GM23338 (cell line): ENCODE results near the gene FAM53B. TPM values are rescaled to one million over a fixed set of nuclear protein-coding genes. Genes with fewer than 3 reads are reported as not detected.

Experiments
- ATAC-seq: fragments of 200-7000 bp; cut with Tn5 transposase; 3 replicates; pipeline ENCODE4 v1.9.1; 2020
- DNase-seq: peaks from one replicate; pipeline ENCODE4 v3.0.0-alpha.2; 2015; ENCODE audit warnings: low spot score
- H2AFZ ChIP-seq: fragments of 200-600 bp; sonication (generic); 2 replicates; pipeline ENCODE4 v1.8.0; 2016; ENCODE audit warnings: antibody characterized with exemption, mild to moderate bottlenecking, moderate library complexity
- H3F3A ChIP-seq: fragments of 200-600 bp; sonication (generic); replicated peaks from 2 replicates; pipeline ENCODE4 v1.8.0; 2017; ENCODE audit warnings: antibody characterized with exemption, mixed run types, low read depth
- H3K27ac ChIP-seq: fragments of 200-600 bp; sonication (generic); 2 replicates; pipeline ENCODE4 v1.6.1; 2016; ENCODE audit warnings: low read depth
- H3K27me3 ChIP-seq: fragments of 200-600 bp; sonication (generic); 2 replicates; pipeline ENCODE4 v1.8.0; 2016; ENCODE audit warnings: mild to moderate bottlenecking, mixed run types, moderate library complexity; ENCODE audit not compliant: insufficient read depth
- H3K36me3 ChIP-seq: fragments of 200-600 bp; sonication (generic); 2 replicates; pipeline ENCODE4 v1.8.0; 2016; ENCODE audit warnings: mild to moderate bottlenecking; ENCODE audit not compliant: insufficient read depth
- H3K4me1 ChIP-seq: fragments of 200-600 bp; sonication (generic); 2 replicates; pipeline ENCODE4 v1.8.0; 2016; ENCODE audit warnings: mild to moderate bottlenecking, moderate library complexity; ENCODE audit not compliant: insufficient read depth
- H3K4me2 ChIP-seq: fragments of 200-600 bp; sonication (generic); 2 replicates; pipeline ENCODE4 v1.7.1; 2017; ENCODE audit warnings: mixed run types
- H3K4me3 ChIP-seq: fragments of 200-600 bp; sonication (generic); 2 replicates; pipeline ENCODE4 v1.6.1; 2016; ENCODE audit warnings: mixed run types
- H3K79me2 ChIP-seq: fragments of 200-600 bp; sonication (generic); replicated peaks from 2 replicates; pipeline ENCODE4 v1.8.0; 2017; ENCODE audit warnings: mild to moderate bottlenecking; ENCODE audit not compliant: insufficient read depth
- H3K9me2 ChIP-seq: fragments of 200-600 bp; sonication (generic); 2 replicates; pipeline ENCODE4 v1.8.0; 2017; ENCODE audit not compliant: insufficient read depth
- H4K20me1 ChIP-seq: fragments of 200-600 bp; sonication (generic); replicated peaks from 2 replicates; pipeline ENCODE4 v1.8.0; 2017; ENCODE audit warnings: mild to moderate bottlenecking; ENCODE audit not compliant: insufficient read depth
- H3K27ac Mint-ChIP-seq: 2 replicates; pipeline ENCODE4 v1.8.0; 2020; ENCODE audit warnings: inconsistent platforms, mild to moderate bottlenecking, moderate library complexity, mixed read lengths
- H3K27me3 Mint-ChIP-seq: 3 replicates; pipeline ENCODE4 v1.8.0; 2022; ENCODE audit warnings: low read depth, mild to moderate bottlenecking, moderate library complexity, mixed read lengths, inconsistent platforms; ENCODE audit not compliant: insufficient read depth, poor library complexity
- H3K36me3 Mint-ChIP-seq: 3 replicates; pipeline ENCODE4 v1.8.0; 2021; ENCODE audit warnings: low read depth, mild to moderate bottlenecking, inconsistent platforms, moderate library complexity, mixed read lengths
- H3K4me1 Mint-ChIP-seq: 3 replicates; pipeline ENCODE4 v1.8.0; 2020; ENCODE audit warnings: mild to moderate bottlenecking, inconsistent platforms, mixed read lengths
- H3K4me3 Mint-ChIP-seq: 3 replicates; pipeline ENCODE4 v1.8.0; 2021; ENCODE audit warnings: moderate library complexity, mild to moderate bottlenecking, inconsistent platforms, mixed read lengths
- H3K9me3 Mint-ChIP-seq: 3 replicates; pipeline ENCODE4 v1.8.0; 2020; ENCODE audit warnings: moderate library complexity, mild to moderate bottlenecking, inconsistent platforms, mixed read lengths
- CREB1 ChIP-seq: fragments of 250-450 bp; sonication (Bioruptor Pico); IDR thresholded peaks from 2 replicates; pipeline ENCODE4 v1.5.0; 2020; ENCODE audit warnings: low read depth, mild to moderate bottlenecking, moderate library complexity
- ETS1 ChIP-seq: IDR thresholded peaks from 2 replicates; pipeline ENCODE4 v1.6.1; 2016; ENCODE audit warnings: antibody characterized with exemption
- EZH2 ChIP-seq: fragments of 200-600 bp; sonication (generic); IDR thresholded peaks from one replicate; pipeline ENCODE4 v1.8.0; 2017; ENCODE audit warnings: antibody characterized with exemption, mild to moderate bottlenecking, low read depth; ENCODE audit not compliant: unreplicated experiment
- EZH2phosphoT487 ChIP-seq: fragments of 200-600 bp; sonication (generic); IDR thresholded peaks from one replicate; pipeline ENCODE4 v1.8.1; 2018; ENCODE audit warnings: antibody characterized with exemption; ENCODE audit not compliant: unreplicated experiment
- JUNB ChIP-seq: IDR thresholded peaks from one replicate; pipeline ENCODE4 v1.6.1; 2016; ENCODE audit warnings: antibody characterized with exemption; ENCODE audit not compliant: unreplicated experiment
- NANOG ChIP-seq: IDR thresholded peaks from 2 replicates; pipeline ENCODE4 v1.6.1; 2016; ENCODE audit warnings: antibody characterized with exemption, borderline replicate concordance
- STAT1 ChIP-seq: IDR thresholded peaks from one replicate; pipeline ENCODE4 v1.6.1; 2016; ENCODE audit warnings: antibody characterized with exemption; ENCODE audit not compliant: unreplicated experiment
- ZNF114 ChIP-seq: fragments of 250-450 bp; sonication (Bioruptor Pico); IDR thresholded peaks from 2 replicates; pipeline ENCODE4 v1.5.0; 2020; ENCODE audit warnings: mild to moderate bottlenecking, moderate library complexity
- polyA plus RNA-seq: library from polyadenylated mRNA; unstranded; fragments of >200 nt; fragmentation: Nextera tagmentation; extraction: Ambion mirVana; gene quantifications from 2 replicates; pipeline ENCODE4 v1.2.1, GENCODE V29; 2016
- total RNA-seq: library from RNA; depleted of rRNA; stranded (reverse); fragments of >200 nt; shearing (Covaris generic); gene quantifications from 2 replicates; pipeline ENCODE4 v1.2.3, GENCODE V29; 2014
- TF ChIP-seq, protein P1 (sequence below): fragments of 250-450 bp; sonication (Bioruptor Pico); IDR thresholded peaks from 2 replicates; pipeline ENCODE4 v1.5.0; 2020; ENCODE audit warnings: mild to moderate bottlenecking, moderate library complexity

FAM53B gene
- total and polyA plus RNA-seq, 2 experiments from 2014 or later: 3.0 to 20.3 TPM

- no peak overlapping the region for H2AFZ ChIP-seq
- H3K27ac ChIP-seq: no peak overlapping the region
- Mint-ChIP-seq H3K9me3 (no peaks in the 10 kb centered on the region), H3K36me3 (peaks cover 10% of the 10 kb centered on the region; the same call in 2 of the 3 replicates), H3K4me1 (peaks cover 16% of the 10 kb centered on the region), H3K4me3 (no peak overlapping the region), H3K27ac (no peak overlapping the region), H3K27me3 (no peaks in the 10 kb centered on the region)
- no peaks in the 10 kb centered on the region for H3K9me2 ChIP-seq
- TF ChIP-seq, protein P1, sequence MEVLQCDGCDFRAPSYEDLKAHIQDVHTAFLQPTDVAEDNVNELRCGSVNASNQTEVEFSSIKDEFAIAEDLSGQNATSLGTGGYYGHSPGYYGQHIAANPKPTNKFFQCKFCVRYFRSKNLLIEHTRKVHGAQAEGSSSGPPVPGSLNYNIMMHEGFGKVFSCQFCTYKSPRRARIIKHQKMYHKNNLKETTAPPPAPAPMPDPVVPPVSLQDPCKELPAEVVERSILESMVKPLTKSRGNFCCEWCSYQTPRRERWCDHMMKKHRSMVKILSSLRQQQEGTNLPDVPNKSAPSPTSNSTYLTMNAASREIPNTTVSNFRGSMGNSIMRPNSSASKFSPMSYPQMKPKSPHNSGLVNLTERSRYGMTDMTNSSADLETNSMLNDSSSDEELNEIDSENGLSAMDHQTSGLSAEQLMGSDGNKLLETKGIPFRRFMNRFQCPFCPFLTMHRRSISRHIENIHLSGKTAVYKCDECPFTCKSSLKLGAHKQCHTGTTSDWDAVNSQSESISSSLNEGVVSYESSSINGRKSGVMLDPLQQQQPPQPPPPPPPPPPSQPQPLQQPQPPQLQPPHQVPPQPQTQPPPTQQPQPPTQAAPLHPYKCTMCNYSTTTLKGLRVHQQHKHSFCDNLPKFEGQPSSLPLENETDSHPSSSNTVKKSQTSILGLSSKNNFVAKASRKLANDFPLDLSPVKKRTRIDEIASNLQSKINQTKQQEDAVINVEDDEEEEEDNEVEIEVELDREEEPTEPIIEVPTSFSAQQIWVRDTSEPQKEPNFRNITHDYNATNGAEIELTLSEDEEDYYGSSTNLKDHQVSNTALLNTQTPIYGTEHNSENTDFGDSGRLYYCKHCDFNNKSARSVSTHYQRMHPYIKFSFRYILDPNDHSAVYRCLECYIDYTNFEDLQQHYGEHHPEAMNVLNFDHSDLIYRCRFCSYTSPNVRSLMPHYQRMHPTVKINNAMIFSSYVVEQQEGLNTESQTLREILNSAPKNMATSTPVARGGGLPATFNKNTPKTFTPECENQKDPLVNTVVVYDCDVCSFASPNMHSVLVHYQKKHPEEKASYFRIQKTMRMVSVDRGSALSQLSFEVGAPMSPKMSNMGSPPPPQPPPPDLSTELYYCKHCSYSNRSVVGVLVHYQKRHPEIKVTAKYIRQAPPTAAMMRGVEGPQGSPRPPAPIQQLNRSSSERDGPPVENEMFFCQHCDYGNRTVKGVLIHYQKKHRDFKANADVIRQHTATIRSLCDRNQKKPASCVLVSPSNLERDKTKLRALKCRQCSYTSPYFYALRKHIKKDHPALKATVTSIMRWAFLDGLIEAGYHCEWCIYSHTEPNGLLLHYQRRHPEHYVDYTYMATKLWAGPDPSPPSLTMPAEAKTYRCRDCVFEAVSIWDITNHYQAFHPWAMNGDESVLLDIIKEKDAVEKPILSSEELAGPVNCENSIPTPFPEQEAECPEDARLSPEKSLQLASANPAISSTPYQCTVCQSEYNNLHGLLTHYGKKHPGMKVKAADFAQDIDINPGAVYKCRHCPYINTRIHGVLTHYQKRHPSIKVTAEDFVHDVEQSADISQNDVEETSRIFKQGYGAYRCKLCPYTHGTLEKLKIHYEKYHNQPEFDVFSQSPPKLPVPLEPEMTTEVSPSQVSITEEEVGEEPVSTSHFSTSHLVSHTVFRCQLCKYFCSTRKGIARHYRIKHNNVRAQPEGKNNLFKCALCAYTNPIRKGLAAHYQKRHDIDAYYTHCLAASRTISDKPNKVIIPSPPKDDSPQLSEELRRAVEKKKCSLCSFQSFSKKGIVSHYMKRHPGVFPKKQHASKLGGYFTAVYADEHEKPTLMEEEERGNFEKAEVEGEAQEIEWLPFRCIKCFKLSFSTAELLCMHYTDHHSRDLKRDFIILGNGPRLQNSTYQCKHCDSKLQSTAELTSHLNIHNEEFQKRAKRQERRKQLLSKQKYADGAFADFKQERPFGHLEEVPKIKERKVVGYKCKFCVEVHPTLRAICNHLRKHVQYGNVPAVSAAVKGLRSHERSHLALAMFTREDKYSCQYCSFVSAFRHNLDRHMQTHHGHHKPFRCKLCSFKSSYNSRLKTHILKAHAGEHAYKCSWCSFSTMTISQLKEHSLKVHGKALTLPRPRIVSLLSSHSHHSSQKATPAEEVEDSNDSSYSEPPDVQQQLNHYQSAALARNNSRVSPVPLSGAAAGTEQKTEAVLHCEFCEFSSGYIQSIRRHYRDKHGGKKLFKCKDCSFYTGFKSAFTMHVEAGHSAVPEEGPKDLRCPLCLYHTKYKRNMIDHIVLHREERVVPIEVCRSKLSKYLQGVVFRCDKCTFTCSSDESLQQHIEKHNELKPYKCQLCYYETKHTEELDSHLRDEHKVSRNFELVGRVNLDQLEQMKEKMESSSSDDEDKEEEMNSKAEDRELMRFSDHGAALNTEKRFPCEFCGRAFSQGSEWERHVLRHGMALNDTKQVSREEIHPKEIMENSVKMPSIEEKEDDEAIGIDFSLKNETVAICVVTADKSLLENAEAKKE (CRISPR knock-in tag): no peak
- no peak for TF ChIP-seq CREB1 (CRISPR knock-in tag)
- TF ChIP-seq JUNB: no peak
- no peak for TF ChIP-seq STAT1
- no peak for TF ChIP-seq EZH2phosphoT487
- no peak for TF ChIP-seq ETS1
- TF ChIP-seq NANOG: no peak
- TF ChIP-seq EZH2: no peak
- no peak for TF ChIP-seq ZNF114
- H3K36me3 ChIP-seq: no peaks in the 10 kb centered on the region
- H3K79me2 ChIP-seq: no peaks in the 10 kb centered on the region; the same call in 1 of the 2 replicates
- ATAC-seq: no peak
- no peaks in the 10 kb centered on the region for H3K27me3 ChIP-seq
- H3K4me2 ChIP-seq: no peak overlapping the region
- H3K4me3 ChIP-seq: no peak overlapping the region
- H3F3A ChIP-seq: no peaks in the 10 kb centered on the region
- H3K4me1 ChIP-seq: no peaks in the 10 kb centered on the region
- H4K20me1 ChIP-seq: no peaks in the 10 kb centered on the region; the same call in 1 of the 2 replicates
- DNase-seq: no peak
Observed at GRCh38 chr10:124681626-124682552, 62.3 kb downstream of the FAM53B start.
